ENCODE measurements around the gene CLGN. TPM values are rescaled to one million over a fixed set of nuclear protein-coding genes. Genes with fewer than 3 reads are reported as not detected.

The CLGN gene
- total RNA-seq, 1 donor from 2014 or later = not detected

- no peaks in the 10 kb centered on the region for H3K4me1 ChIP-seq
- TF ChIP-seq CTCF (IDR thresholded peaks at IDR 0.05) = no peak
- no peaks in the 10 kb centered on the region for H3K27me3 ChIP-seq
- H3K9me3 ChIP-seq = no peaks in the 10 kb centered on the region
- peaks cover 0 to 7% of the 10 kb centered on the region in 2 donors for H3K36me3 ChIP-seq
- H3K27ac ChIP-seq = no peak overlapping the region
- H3K4me3 ChIP-seq = no peak overlapping the region
- no peak for DNase-seq (ENCODE audit: extremely low spot score in 2 of 2)
- intact Hi-C loops (cut with DNase I) = no loop called here
Observed at GRCh38 chr4:140382732-140383131, 44.7 kb downstream of the CLGN start.

GRCh38 chr4:140374130-140374477, 53.3 kb downstream of the CLGN start:
- Histone ChIP-seq H3K4me1 (peaks cover 43% of the 10 kb centered on the region), H3K27ac (peak overlapping the region; percentile 84), H3K36me3 (no peaks in the 10 kb centered on the region), H3K4me3 (peak overlapping the region; percentile 85 to 95), H3K9me3 (no peaks in the 10 kb centered on the region), H3K27me3 (no peaks in the 10 kb centered on the region)
- no peak for DNase-seq (ENCODE audit: extremely low spot score in 2 of 2)
- intact Hi-C loops (cut with DNase I) = loop anchor here (10.0 kb wide), 1 partner anchor 151 kb away; the partner anchor contains the start of gene ELMOD2
- no peak for TF ChIP-seq POLR2A (IDR thresholded peaks at IDR 0.05)
- TF ChIP-seq CTCF (IDR thresholded peaks at IDR 0.05) = no peak
- no peak for TF ChIP-seq POLR2AphosphoS5 (IDR thresholded peaks at IDR 0.05; ENCODE audit: insufficient read depth in 1 of 2, low read depth in 1 of 2)

GRCh38 chr4:140373328-140374129, 53.9 kb downstream of the CLGN start, which contains the start of gene SCOC:
Gene SCOC (plus strand): TSS chr4:140373646. CDS start chr4:140379171, 5,525 bp downstream.
- Histone ChIP-seq H3K9me3 (no peaks in the 10 kb centered on the region), H3K4me3 (peak within 1 kb of the TSS; percentile 85 to 95), H3K4me1 (peaks cover 43% of the 10 kb centered on the region), H3K27me3 (no peaks in the 10 kb centered on the region), H3K36me3 (no peaks in the 10 kb centered on the region), H3K27ac (peak within 1 kb of the TSS; percentile 84)
- intact Hi-C loops (cut with DNase I) = loop anchor here (10.0 kb wide), 1 partner anchor 151 kb away; the partner anchor contains the start of gene ELMOD2
- DNase-seq (ENCODE audit: extremely low spot score in 2 of 2) = peak; percentile 99 to 100
- no peak for TF ChIP-seq CTCF (IDR thresholded peaks at IDR 0.05)
- TF ChIP-seq POLR2A (IDR thresholded peaks at IDR 0.05) = peak in 1 of 2 donors; percentile 29
- TF ChIP-seq POLR2AphosphoS5 (IDR thresholded peaks at IDR 0.05; ENCODE audit: insufficient read depth in 1 of 2, low read depth in 1 of 2) = peak; percentile 89 to 95

GRCh38 chr4:140372751-140373327, 54.6 kb downstream of the CLGN start:
- Histone ChIP-seq H3K4me1 (peaks cover 43% of the 10 kb centered on the region), H3K27me3 (no peaks in the 10 kb centered on the region), H3K36me3 (no peaks in the 10 kb centered on the region), H3K27ac (peak overlapping the region; percentile 81), H3K9me3 (no peaks in the 10 kb centered on the region), H3K4me3 (peak overlapping the region; percentile 85 to 95)
- intact Hi-C loops (cut with DNase I) = loop anchor here (10.0 kb wide), 1 partner anchor 152 kb away; the partner anchor contains the start of gene ELMOD2
- no peak for DNase-seq (ENCODE audit: extremely low spot score in 2 of 2)
- no peak for TF ChIP-seq POLR2AphosphoS5 (IDR thresholded peaks at IDR 0.05; ENCODE audit: insufficient read depth in 1 of 2, low read depth in 1 of 2)
- peak in 1 of 2 donors; percentile 0 for TF ChIP-seq POLR2A (IDR thresholded peaks at IDR 0.05)
- peak in 1 of 3 experiments; percentile 39 for TF ChIP-seq CTCF (IDR thresholded peaks at IDR 0.05)

All from vagina (tissue), 2 donors.